GM18526 (cell line): ENCODE measurements around the gene SRD5A1.

Experiments
- POLR2A ChIP-seq: IDR thresholded peaks from 3 replicates; pipeline ENCODE4 v1.6.1; 2011; ENCODE audit not compliant: insufficient read length; ENCODE audit errors: extremely low read depth

SRD5A1 gene

GRCh38 chr5:6623941-6624340 lies 9.3 kb upstream of the SRD5A1 start:
- no peak for TF ChIP-seq POLR2A

- TF ChIP-seq POLR2A, result no peak
Observed at GRCh38 chr5:6626508-6626907, 6.7 kb upstream of the SRD5A1 start.

GRCh38 chr5:6631441-6631840 lies 1.8 kb upstream of the SRD5A1 start:
- no peak for TF ChIP-seq POLR2A

GRCh38 chr5:6632324-6632887 lies 834 bp upstream of the SRD5A1 start:
- no peak for TF ChIP-seq POLR2A

GRCh38 chr5:6633469-6634245 lies 417 bp downstream of the SRD5A1 start:
- no peak for TF ChIP-seq POLR2A

GRCh38 chr5:6634306-6634705 lies 1.1 kb downstream of the SRD5A1 start:
- no peak for TF ChIP-seq POLR2A

GRCh38 chr5:6634788-6635430 lies 1.7 kb downstream of the SRD5A1 start:
- no peak for TF ChIP-seq POLR2A

- no peak for TF ChIP-seq POLR2A
Observed at GRCh38 chr5:6636293-6636692, 3.1 kb downstream of the SRD5A1 start.

GRCh38 chr5:6637022-6637421 lies 3.8 kb downstream of the SRD5A1 start:
- no peak for TF ChIP-seq POLR2A

- no peak for TF ChIP-seq POLR2A
Observed at GRCh38 chr5:6637590-6637989, 4.3 kb downstream of the SRD5A1 start.

GRCh38 chr5:6638236-6638635 lies 5.0 kb downstream of the SRD5A1 start:
- TF ChIP-seq POLR2A, result no peak

- TF ChIP-seq POLR2A, result no peak
Observed at GRCh38 chr5:6642655-6643054, 9.4 kb downstream of the SRD5A1 start.

GRCh38 chr5:6644794-6645241 lies 11.6 kb downstream of the SRD5A1 start:
- no peak for TF ChIP-seq POLR2A

- no peak for TF ChIP-seq POLR2A
Observed at GRCh38 chr5:6649186-6649585, 15.9 kb downstream of the SRD5A1 start.

GRCh38 chr5:6649681-6650080 lies 16.4 kb downstream of the SRD5A1 start:
- TF ChIP-seq POLR2A, result no peak

GRCh38 chr5:6652025-6652424 lies 18.8 kb downstream of the SRD5A1 start:
- TF ChIP-seq POLR2A, result no peak
